HepG2 (cell line): ENCODE results near the gene MS4A2. TPM values are rescaled to one million over a fixed set of nuclear protein-coding genes. Genes with fewer than 3 reads are reported as not detected.

ENCODE experiments used
- ATAC-seq: fragments of 200-7000 bp; cut with Tn5 transposase; 3 replicates; pipeline ENCODE4 v1.9.1; 2020; ENCODE audit warnings: mild to moderate bottlenecking, moderate library complexity
- BruUV-seq: library from RNA; stranded (reverse); fragments of 400-500 nt; replicated peaks from 2 replicates; lab custom pipeline; 2021; lab: Mats Ljungman, UMichigan
- CTCF ChIA-PET: fragments of 300-600 bp; formaldehyde crosslinking; extraction: SDS; loops from one replicate; lab custom pipeline; 2021; ENCODE audit warnings: low total read pairs, inconsistent platforms, low intra/inter-chr PET ratio; lab: Yijun Ruan, JAX
- POLR2A ChIA-PET: fragments of 350-600 bp; sonication (Branson Sonifier 250); formaldehyde crosslinking; loops from one replicate; lab custom pipeline; 2020; ENCODE audit warnings: antibody characterized with exemption, inconsistent platforms; lab: Yijun Ruan, JAX
- DNase-seq: peaks from one replicate; pipeline ENCODE4 v3.0.0-alpha.2; 2015; ENCODE audit warnings: low spot score
- FAIRE-seq: peaks from 3 replicates; lab custom pipeline; 2011; peaks lifted over from hg19 to GRCh38; lab: Jason Lieb, UNC
- H2AFZ ChIP-seq: one replicate; pipeline ENCODE4 v1.6.1; 2011; ENCODE audit warnings: low read length, inconsistent platforms
- H3K27ac ChIP-seq: fragments of 300-600 bp; 3 replicates; pipeline ENCODE4 v1.8.0; 2011; ENCODE audit warnings: mixed run types, mild to moderate bottlenecking, mixed read lengths, low read length, inconsistent platforms; ENCODE audit not compliant: insufficient read depth; ENCODE audit errors: extremely low read length
- H3K27me3 ChIP-seq, 2 experiments: fragments of 200-600 bp in 1 of 2; 2 replicates in 1 of 2; 3 replicates in 1 of 2; pipeline versions ENCODE4 v1.6.0 to v1.8.0; 2011; ENCODE audit warnings: low read length in 2 of 2, mild to moderate bottlenecking in 2 of 2, moderate library complexity in 2 of 2, inconsistent platforms in 1 of 2; ENCODE audit not compliant: insufficient read depth in 2 of 2, control insufficient read depth in 1 of 2
- H3K36me3 ChIP-seq, 2 experiments: fragments of 200-600 bp in 1 of 2; replicated peaks in 1 of 2; 2 replicates in 1 of 2; 3 replicates in 1 of 2; pipeline versions ENCODE4 v1.5.1 to v1.8.0; 2011; ENCODE audit warnings: low read length in 2 of 2, inconsistent platforms in 1 of 2; ENCODE audit not compliant: insufficient read depth in 2 of 2, control insufficient read depth in 1 of 2
- H3K4me1 ChIP-seq: 2 replicates; pipeline ENCODE4 v1.5.1; 2012; ENCODE audit warnings: low read length, inconsistent platforms; ENCODE audit not compliant: insufficient read depth
- H3K4me2 ChIP-seq: 2 replicates; pipeline ENCODE4 v1.6.0; 2011; ENCODE audit warnings: low read depth, low read length, inconsistent platforms
- H3K4me3 ChIP-seq, 3 experiments: fragments of 200-600 bp in 1 of 3; sonication (generic), shearing (Covaris generic) in 1 of 3; replicated peaks in 1 of 3; 2 replicates each; pipeline ENCODE4 v1.5.1; 2011 to 2016; ENCODE audit warnings: low read length in 3 of 3, inconsistent platforms in 2 of 3, low read depth in 2 of 3, mild to moderate bottlenecking in 2 of 3, control low read depth in 1 of 3, mixed read lengths in 1 of 3; ENCODE audit not compliant: insufficient read depth in 1 of 3
- H3K79me2 ChIP-seq: one replicate; pipeline ENCODE4 v1.6.1; 2011; ENCODE audit warnings: low read length, inconsistent platforms; ENCODE audit not compliant: insufficient read depth
- H3K9ac ChIP-seq: 2 replicates; pipeline ENCODE4 v1.6.0; 2011; ENCODE audit warnings: mild to moderate bottlenecking, low read depth, low read length, inconsistent platforms; ENCODE audit not compliant: insufficient read depth
- H3K9me3 ChIP-seq: 2 replicates; pipeline ENCODE4 v1.5.1; 2012; ENCODE audit warnings: mild to moderate bottlenecking, low read length
- H4K20me1 ChIP-seq: 2 replicates; pipeline ENCODE4 v1.6.0; 2011; ENCODE audit warnings: inconsistent platforms, mild to moderate bottlenecking, low read length, moderate library complexity; ENCODE audit not compliant: insufficient read depth
- CREB1 ChIP-seq, 2 experiments: fragments of 450-650 bp in 1 of 2; IDR thresholded peaks; 2 replicates each; pipeline ENCODE4 v1.6.1; 2016 to 2017; ENCODE audit warnings: control low read depth in 1 of 2, mild to moderate bottlenecking in 1 of 2, missing compliant biosample characterization in 1 of 2, missing genetic modification characterization in 1 of 2
- GZF1 ChIP-seq: sonication (generic); formaldehyde crosslinking; IDR thresholded peaks from 2 replicates; pipeline ENCODE4 v1.5.1; 2020; ENCODE audit warnings: mild to moderate bottlenecking, missing genetic modification reagents
- LRRFIP1 ChIP-seq: sonication (generic); formaldehyde crosslinking; conservative IDR thresholded peaks from 2 replicates; pipeline ENCODE4 v1.4.0; 2020; ENCODE audit warnings: missing genetic modification reagents
- RARA ChIP-seq: IDR thresholded peaks from 2 replicates; pipeline ENCODE4 v1.6.1; 2016; ENCODE audit warnings: missing genetic modification reagents, missing compliant biosample characterization
- RBFOX2 ChIP-seq: fragments of 200-400 bp; formaldehyde crosslinking; IDR thresholded peaks from 2 replicates; pipeline ENCODE4 v1.6.1; 2017; ENCODE audit warnings: low read depth, mild to moderate bottlenecking, low read length
- RORA ChIP-seq: sonication (generic); formaldehyde crosslinking; IDR thresholded peaks from 2 replicates; pipeline ENCODE4 v1.5.0; 2020; ENCODE audit warnings: mild to moderate bottlenecking, missing genetic modification reagents, moderate library complexity
- ZNF512B ChIP-seq: sonication (generic); formaldehyde crosslinking; IDR thresholded peaks from 2 replicates; pipeline ENCODE4 v1.5.1; 2020; ENCODE audit warnings: missing genetic modification reagents, mild to moderate bottlenecking, borderline replicate concordance
- ZNF557 ChIP-seq: sonication (generic); formaldehyde crosslinking; IDR thresholded peaks from 2 replicates; pipeline ENCODE4 v1.4.0; 2020; ENCODE audit warnings: missing genetic modification reagents
- WGBS: methylation state at CpG from one replicate; pipeline ENCODE4 v1.1.6; 2017; ENCODE audit warnings: low lambda C conversion rate; 5-methylcytosine and 5-hydroxymethylcytosine counted together
- in situ Hi-C: cut with HindIII; loops from 2 replicates; pipeline ENCODE4 v1.10.0; 2017; ENCODE audit warnings: low pct_unique_long_range_greater_than_20kb; ENCODE audit not compliant: extremely low pct_ligation_motif_present
- intact Hi-C: fragments of 100-400 bp; cut with micrococcal nuclease; formaldehyde crosslinking; loops from one replicate; pipeline ENCODE4 v1.10.0; 2022; ENCODE audit not compliant: unreplicated experiment
- polyA plus RNA-seq, 8 experiments: library from polyadenylated mRNA; depleted of rRNA in 3 of 8; stranded (reverse) in 7 of 8; unstranded in 1 of 8; fragments of >200 nt; fragmentation: Illumina TruSeq in 4 of 8; extraction: Trizol in 4 of 8; gene quantifications; 2 replicates each; pipeline versions ENCODE4 v1.2.1 to v1.2.3, GENCODE V29; 2011 to 2016; ENCODE audit warnings: low read depth in 4 of 8, missing spikeins in 1 of 8, mixed read lengths in 1 of 8; ENCODE audit not compliant: insufficient read depth in 1 of 8
- total RNA-seq, 5 experiments: library from RNA; depleted of rRNA; stranded (reverse); fragments of >200 nt; fragmentation: Illumina TruSeq; extraction: Trizol; gene quantifications; 2 replicates each; pipeline ENCODE4 v1.2.3, GENCODE V29; 2016; ENCODE audit warnings: low read depth in 1 of 5

The MS4A2 gene
- total and polyA plus RNA-seq, 2 of the 13 experiments (the other 11 are each of a cell fraction or from before 2014, with no cell fraction given), result not detected

GRCh38 chr11:60125956-60126585 lies 37.6 kb downstream of the MS4A2 start (continued):
- TF ChIP-seq ZNF512B (CRISPR knock-in tag), result no peak
- no peak for TF ChIP-seq GZF1 (CRISPR knock-in tag)

DNA sequence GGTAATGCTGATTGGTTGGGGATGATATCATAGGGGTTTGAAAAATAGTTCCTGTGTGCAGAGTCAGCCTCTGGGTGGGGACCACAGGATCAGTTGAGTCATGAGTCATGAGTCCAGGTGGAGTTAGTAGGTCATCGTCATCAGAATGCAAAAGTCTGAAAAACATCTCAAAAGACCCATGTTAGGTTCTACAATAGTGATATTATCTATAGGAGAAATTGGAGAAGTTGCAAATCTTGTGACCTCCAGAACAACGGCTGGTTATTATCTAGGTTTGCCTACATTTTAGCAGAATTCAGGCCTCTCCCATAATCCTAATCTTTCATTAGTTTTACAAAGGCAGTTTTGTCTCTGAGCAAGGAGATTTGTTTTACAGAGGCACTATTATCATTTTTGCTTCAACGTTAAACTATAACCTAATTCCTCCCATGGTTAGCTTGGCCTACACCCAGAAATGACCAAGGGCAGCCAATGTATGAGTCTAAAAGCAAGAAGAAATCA lies 38.9 kb downstream of the MS4A2 start:
- H3K9ac ChIP-seq, result no peak overlapping the region
- no TSS peak for BruUV-seq
- CTCF ChIA-PET, result no interaction called here

More for the DNA sequence above, 38.9 kb downstream of the MS4A2 start:
- Histone ChIP-seq H3K4me1 (peaks cover 22% of the 10 kb centered on the region), H4K20me1 (no peaks in the 10 kb centered on the region), H3K4me2 (no peak overlapping the region), H3K9me3 (no peaks in the 10 kb centered on the region), H3K4me3 (no peak overlapping the region), H3K27me3 (no peaks in the 10 kb centered on the region), H3K27ac (no peak overlapping the region), H3K36me3 (no peaks in the 10 kb centered on the region), H2AFZ (no peak overlapping the region), H3K79me2 (no peaks in the 10 kb centered on the region)
- 4% methylated on average over 3 of the region's 3 CpGs for WGBS
- intact Hi-C loops (no loop called here), in situ Hi-C loops (no loop called here)
- no peak for ATAC-seq
- POLR2A ChIA-PET, result no interaction called here
- FAIRE-seq, result no peak
- TF ChIP-seq ZNF557, result no peak
- no peak for TF ChIP-seq RORA
- TF ChIP-seq RBFOX2, result 0 out of 2 replicates have a peak, but pooled peaks have one; percentile 20
- TF ChIP-seq LRRFIP1 (CRISPR knock-in tag), result no peak
- TF ChIP-seq RARA (CRISPR knock-in tag), result no peak
- TF ChIP-seq CREB1 (IDR thresholded peaks at IDR 0.05), result peak; percentile 64; the same call in 1 of the 2 replicates
- TF ChIP-seq CREB1 (CRISPR knock-in tag; IDR thresholded peaks at IDR 0.05), result no peak
- DNase-seq, result no peak
